Ureter (tissue), 1 donor: ENCODE data around the gene GRIN1. TPM values are rescaled to one million over a fixed set of nuclear protein-coding genes. Genes with fewer than 3 reads are reported as not detected.

Source experiments
- DNase-seq: peaks from one replicate; pipeline ENCODE4 v3.0.0-alpha.2; 2020; ENCODE audit warnings: low spot score
- total RNA-seq: library from RNA; stranded (reverse); gene quantifications from one replicate; pipeline ENCODE4 v1.2.4, GENCODE V29; 2023
- donor health status: DM: yes; HTN: yes; CAD: no.

Gene GRIN1
- total RNA-seq, 1 donor from 2014 or later: 0.21 TPM

DNA sequence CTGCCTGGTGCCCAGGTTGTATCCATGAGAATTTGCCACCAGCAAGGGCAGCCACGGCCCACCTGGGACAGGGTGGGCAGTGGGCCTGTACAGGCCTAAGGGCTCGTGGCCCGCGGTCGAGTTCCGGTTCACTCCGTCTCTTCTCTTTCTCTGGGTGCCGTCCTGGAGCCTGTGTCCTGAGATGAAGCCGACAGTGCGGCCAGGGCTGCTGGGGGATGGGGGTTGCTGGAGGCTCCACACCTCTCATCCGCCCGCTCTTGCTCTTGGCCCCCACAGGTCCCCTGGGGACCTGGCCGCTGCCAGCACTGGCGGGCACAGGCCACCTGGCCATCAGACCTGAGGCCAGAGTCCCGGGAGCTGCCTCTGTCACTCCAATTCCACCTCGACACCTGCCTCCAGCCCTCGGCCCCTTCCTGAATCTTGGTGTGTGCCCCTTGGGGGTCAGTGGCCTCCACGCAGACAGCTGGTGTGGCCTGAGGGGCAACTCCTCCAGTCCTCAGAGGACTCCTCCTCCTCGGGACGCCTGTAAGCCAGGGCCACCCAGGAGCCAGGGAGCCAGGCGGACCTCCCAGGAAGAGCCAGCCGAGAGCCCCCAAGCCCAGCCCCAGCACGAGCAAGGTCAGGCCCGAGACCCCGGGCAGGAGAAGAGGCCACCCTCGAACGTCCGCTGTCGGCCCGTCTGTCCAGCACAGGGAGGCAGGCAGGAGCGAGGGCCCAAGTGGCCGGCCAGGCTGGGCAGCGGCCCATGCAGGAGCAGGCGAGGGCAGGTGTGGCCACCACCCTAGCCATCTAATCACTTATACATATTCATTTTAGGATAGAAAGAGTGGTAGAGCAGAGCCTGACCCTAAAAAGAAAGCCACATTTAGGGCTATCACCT, 25.7 kb downstream of the GRIN1 start:
- DNase-seq: no peak

GRCh38 chr9:137165250-137165836, 26.4 kb downstream of the GRIN1 start:
- no peak for DNase-seq

- no peak for DNase-seq
Measured at GRCh38 chr9:137166380-137167229, 27.7 kb downstream of the GRIN1 start.

- no peak for DNase-seq
Measured at GRCh38 chr9:137167277-137167746, 28.4 kb downstream of the GRIN1 start.

- no peak for DNase-seq
Measured at GRCh38 chr9:137167747-137168572, 29.0 kb downstream of the GRIN1 start.

GRCh38 chr9:137168573-137168903, 29.6 kb downstream of the GRIN1 start:
- no peak for DNase-seq

- DNase-seq: no peak
Measured at GRCh38 chr9:137168904-137169856, 30.2 kb downstream of the GRIN1 start.

DNA sequence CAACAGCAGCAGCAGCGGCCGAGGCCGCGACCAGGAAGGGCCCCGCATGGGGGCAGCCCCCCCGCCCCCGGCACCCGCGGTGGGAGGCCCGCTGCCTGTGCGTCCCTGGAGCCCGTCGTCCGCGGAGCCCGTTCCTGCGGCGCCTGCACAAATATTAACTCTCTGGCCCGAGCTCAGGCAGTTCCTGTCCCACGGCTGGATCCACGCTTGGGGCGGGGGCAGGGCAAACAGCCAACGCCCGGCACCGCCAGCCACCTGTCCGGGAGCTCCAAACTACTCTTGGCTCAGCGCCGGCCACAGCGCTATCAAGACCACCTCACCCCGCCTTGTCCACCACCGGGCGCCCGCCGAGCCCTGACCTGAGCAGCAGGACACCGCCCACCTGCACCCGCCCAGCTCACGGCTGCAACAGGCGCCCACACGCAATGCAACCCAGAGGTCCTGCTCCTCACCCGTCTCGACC, 31.0 kb downstream of the GRIN1 start, which contains the start of gene LRRC26:
TSS of gene LRRC26 (minus strand) at position 156 of the 463 bp plus-strand sequence. CDS start at position 48, 108 bp downstream.
- DNase-seq: no peak

- no peak for DNase-seq
Measured at GRCh38 chr9:137170486-137171148, 31.7 kb downstream of the GRIN1 start.

DNA sequence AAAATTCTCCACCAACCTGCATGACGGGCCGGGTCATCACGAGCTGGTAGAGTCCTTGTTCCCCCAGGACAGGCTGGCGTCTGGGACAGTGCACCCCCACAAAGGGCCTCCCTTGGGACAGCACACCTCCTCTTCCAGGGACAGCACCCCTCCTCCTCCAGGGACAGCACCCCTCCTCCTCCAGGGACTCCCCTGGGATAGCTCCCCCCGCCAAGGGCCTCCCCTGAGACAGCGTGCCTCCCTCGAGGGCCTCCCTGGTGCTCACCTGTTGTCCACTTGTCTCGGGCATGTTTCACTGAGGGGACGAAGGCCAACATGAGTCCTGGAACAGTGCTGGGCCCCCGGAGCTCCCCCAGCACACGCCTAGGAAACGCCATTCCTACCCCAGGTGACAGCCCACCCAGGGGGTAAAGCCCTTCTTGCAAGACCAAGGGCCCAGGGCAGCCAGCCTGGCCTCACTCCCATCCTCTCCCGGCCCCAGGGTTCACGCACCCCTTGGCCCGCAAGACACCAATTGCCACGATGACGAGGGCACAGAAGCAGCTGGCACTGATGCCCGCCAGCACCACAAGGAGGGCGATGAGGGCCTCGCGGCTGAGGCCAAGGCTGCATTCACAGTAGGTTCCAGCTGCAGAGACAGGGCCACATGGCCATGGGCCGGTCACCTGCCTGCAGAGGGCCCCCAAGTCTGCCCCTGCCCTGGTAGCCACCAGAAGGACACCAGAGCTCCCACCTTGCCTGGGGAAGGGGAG, 32.4 kb downstream of the GRIN1 start:
- no peak for DNase-seq

DNA sequence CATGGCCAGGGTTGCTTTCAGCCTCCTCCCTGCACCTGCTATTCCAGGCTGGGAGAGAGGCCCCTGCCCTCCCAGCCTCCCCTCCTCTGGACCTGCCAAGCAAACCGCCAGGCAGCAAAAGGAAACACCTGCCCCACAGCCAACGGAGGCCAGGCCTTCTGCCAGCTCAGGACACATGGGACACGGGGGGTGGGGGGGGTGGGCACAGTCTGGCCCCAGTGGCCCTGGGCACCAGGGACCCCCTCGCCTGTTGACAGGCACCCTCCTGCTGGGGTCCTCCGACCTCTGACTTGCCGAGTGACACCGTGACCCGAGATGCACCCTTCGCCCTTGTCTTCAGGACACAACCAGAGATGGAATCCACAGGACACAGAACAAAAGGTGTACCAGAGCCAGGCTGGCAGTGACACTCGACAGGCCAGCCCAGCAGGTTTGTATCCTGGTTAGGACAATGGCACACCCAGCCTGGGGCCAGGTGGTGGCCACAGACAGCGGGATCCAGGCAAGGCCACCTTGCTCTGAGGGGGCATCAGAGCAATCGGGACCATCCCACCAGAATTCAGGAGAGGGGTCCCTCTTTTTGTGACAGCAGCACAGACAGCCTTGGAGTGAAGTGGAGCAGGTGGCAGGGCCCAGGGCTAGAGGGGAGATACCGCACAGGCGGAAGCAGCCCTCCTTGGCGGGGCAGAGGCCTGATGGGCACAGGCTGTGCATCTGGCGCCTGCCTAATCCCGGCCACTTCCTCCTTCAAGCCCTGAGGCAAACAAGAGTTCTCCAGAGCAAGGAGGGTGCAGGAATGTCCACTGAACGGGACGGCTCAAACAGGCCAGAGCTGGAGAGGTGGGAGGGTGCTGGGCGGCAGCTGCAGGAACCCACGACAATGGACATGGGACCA, 34.2 kb downstream of the GRIN1 start:
- DNase-seq: no peak

DNA sequence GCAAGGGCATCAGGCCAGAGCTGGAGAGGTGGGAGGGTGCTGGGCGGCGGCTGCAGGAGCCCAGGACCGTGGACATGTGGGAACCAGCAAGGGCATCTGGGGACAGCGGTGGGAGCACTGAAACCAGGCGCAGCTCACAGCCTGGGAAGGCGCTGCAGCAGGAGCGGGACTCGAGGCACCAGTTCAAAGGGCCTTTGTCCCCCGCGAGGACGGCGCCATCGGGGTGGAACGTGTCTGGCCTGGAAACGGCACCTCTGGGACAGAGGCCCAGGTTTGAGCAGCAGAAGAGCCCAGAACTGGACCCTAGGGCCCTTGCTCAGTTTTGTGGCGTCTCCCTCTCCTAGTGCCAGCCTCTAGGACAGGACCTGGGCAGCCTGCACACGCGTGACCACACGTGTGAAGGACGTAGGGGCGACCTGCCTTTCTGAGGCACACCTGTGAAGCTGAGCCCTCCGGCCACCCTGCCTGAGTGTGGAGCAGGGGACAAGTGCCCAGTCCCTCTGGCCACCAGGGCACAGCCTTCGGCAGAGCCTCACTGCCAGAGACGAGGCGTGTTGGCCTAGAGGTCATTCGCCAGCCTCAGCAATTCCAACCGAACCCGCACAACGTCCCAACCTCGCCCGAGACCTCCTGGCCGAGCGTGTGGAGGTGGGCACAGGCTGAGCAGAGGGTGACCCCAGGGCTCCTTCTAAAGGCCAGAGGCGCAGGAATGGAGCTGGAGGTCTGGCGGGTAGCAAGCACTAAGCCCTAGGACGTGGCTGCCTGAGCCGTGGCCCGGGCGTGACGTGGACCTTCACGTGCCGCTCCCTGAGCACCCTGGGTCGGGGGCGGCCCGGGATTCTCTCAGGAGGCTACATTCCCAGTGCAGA, 35.1 kb downstream of the GRIN1 start:
- DNase-seq: no peak

GRCh38 chr9:137174722-137175293, 35.9 kb downstream of the GRIN1 start:
- DNase-seq: no peak

DNA sequence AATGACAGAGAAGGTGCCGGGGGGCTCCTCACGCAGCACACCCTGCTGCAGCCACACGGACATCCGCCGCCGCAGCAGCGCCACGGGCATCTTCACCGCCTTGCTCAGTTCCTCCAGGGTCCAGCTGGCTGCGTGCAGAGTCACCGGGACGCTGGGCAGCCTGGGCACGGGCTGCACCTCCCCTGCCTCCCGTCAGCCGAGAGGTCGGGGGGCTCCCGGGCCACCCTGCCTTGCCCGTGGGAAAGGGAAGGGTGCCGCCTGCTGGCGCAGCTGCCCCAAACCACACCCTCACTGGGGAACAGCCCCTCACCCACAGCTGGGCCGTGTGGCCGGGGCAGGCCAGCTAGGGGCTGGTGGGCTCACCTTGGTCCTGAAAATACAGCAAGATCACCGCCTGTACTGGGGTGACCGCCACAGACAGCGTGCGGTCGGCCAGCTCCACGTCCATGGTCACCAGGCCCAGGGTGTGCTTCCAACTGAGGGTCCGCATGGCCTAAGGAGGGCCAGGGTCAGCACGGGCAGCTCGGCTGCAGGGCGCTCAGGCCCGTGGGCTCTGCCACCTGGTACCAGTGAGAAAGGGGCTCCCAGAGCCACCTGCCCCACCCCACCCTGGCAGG, 36.5 kb downstream of the GRIN1 start:
- no peak for DNase-seq

DNA sequence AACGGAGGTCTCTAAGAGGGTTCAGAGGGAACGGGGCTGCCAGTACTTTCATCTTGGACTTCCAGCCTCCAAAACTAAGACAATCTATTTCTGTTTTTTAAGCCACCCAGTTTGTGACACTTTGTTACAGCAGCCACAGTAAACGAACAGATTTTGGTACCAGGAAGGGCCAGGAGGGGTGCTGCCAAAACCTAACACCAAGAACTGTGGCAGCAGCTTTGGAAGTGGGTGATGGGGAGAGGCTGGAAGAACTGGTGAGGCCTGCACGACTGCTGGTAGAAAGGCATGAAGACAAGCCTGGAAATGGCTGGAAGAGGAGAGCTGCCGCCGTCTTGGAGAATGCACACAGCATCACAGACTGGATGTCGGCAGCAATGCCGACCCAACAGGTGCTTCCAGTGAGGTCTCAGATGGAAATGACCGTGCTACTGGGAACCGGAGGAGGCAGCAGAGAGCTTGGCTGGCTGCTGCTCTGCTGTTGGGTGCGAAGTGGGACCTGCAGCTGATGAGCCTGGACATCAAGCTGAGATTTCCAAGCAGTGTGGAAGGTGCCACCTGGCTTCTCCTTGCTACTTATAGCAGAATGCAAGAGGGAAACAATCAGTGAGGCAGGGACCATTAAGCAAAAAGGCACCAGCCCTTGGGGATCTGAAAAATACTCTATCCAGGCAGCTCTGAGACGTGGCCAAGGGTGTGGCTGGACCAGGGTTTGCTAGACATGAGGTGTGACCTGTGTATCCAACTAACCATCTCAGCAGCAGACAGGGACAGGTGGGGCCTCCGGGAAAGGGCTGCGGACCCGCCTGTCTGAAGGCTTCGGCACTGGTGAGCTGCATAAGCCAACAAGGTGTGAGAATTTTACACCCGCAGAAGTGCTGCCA, 37.6 kb downstream of the GRIN1 start:
- no peak for DNase-seq
